Epithelial cell of esophagus (primary cell): ENCODE data around the gene SIRT2.
"Not testable (repeated sequence)": the region's sequence is repeated elsewhere in the genome, so short reads cannot be mapped to it uniquely, and the experiment has no call there.

Experiments used
- DNase-seq: peaks from one replicate; pipeline ENCODE4 v3.0.0; 2010; ENCODE audit warnings: low read depth
- H3K4me3 ChIP-seq: 2 replicates; pipeline ENCODE4 v1.5.1; 2011; ENCODE audit warnings: mild to moderate bottlenecking, low read length, control low read depth
- TF ChIP-seq, protein P1 (sequence below): IDR thresholded peaks from 2 replicates; pipeline ENCODE4 v1.5.1; 2011; ENCODE audit warnings: low read depth, mild to moderate bottlenecking, low read length, control low read depth, inconsistent platforms; ENCODE audit not compliant: insufficient read depth; ENCODE audit errors: missing control alignments

SIRT2 gene

DNA sequence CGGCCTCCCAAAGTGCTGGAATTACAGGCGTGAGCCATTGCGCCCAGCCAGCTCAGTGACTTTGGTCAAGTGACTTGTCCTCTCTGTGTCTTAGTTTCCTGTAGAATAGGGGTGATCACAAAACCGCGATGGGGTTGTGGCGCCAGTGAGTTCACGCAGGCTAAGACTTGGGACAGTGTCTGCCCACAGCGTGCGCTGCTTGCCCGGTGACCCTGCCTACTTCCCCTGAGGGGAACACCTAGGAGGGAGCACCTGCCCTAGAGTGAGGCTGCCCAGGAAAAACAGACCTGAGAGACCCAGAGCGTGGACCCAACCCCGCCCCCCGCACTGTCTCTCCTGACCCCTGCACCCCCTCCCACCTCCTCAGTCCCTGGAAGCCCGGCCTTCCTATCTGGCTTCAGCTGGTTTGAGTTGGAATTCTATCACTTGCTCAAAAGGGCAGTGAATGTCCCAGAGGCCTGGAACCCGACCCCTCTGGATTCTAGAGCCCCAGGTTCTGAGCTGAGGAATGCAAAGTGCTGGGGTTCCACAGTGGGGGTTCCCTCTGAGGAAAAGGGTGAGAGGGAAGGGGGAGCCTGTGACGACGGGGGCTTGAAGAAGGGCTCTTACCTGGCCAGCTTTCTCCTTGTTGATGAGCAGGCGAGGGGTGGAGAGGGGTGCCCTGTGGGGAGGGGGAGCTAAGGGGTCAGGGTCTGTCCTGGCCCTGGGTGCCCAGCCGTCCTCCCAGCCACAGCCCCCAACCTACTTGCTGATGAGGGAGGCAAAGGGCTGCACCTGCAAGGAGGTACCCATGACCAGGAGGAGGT lies 19.1 kb downstream of the SIRT2 start:
- DNase-seq, result no peak
- TF ChIP-seq, protein P1, sequence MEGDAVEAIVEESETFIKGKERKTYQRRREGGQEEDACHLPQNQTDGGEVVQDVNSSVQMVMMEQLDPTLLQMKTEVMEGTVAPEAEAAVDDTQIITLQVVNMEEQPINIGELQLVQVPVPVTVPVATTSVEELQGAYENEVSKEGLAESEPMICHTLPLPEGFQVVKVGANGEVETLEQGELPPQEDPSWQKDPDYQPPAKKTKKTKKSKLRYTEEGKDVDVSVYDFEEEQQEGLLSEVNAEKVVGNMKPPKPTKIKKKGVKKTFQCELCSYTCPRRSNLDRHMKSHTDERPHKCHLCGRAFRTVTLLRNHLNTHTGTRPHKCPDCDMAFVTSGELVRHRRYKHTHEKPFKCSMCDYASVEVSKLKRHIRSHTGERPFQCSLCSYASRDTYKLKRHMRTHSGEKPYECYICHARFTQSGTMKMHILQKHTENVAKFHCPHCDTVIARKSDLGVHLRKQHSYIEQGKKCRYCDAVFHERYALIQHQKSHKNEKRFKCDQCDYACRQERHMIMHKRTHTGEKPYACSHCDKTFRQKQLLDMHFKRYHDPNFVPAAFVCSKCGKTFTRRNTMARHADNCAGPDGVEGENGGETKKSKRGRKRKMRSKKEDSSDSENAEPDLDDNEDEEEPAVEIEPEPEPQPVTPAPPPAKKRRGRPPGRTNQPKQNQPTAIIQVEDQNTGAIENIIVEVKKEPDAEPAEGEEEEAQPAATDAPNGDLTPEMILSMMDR, result no peak
- H3K4me3 ChIP-seq, result no peak overlapping the region

DNA sequence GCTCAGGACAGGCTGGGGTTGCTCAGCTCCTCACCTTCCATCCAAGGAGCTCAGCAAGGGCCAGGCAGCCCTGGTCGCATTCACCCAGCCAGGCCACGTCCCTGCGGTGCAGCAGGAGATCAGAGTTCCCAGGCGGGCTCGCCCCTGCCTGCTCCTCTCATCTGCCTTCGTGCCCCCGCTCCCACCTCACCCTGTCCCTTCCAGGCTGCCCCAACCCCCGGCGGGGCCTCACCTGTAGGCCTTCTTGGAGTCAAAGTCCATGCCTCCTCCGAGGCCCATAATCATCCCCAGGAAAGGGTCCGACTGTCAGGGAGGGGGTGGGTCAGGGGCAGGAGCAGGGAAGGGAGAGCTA lies 20.0 kb downstream of the SIRT2 start:
- H3K4me3 ChIP-seq, result no peak overlapping the region
- DNase-seq, result no peak
- TF ChIP-seq, protein P1, result no peak

DNA sequence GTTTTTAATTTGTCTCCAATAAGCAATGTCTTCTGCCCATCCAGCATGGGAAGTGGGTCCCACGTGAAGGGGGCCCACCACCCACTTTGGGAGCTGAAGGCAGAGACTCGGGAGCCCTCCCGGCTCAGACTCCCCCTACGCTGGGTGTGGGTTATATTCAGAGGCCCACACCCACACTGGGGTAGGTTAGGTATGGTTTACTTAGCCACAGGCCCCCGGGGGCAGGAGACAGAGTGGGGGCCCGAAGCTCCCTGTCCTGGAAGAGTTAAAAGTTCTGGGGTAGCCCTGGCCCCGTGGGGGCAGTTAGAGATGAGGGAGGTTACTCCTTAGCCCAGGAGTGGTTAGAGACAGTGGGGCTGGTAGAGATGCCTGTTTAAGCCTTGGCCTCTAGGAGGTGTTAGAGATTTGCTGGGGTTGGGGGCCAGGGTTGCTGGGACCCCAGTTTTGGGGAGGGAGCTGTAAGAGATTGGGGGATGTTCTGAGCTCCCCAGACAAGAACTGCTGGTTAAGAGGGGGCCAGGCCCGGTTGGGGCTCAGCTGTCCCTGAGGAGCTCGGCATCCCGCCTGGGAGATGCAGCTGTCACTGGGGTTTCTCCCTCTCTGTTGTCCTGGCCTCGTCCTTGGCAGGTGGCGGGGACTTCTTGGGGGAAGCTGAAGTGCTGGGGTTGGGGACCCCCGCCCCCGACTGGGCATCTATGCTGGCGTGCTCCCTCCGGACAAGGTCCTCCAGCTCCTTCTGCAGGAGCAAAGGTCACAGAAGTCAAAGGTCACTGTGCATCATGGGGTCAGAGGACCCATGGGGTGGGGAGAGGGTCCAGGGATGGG lies 20.6 kb downstream of the SIRT2 start:
- DNase-seq, result no peak
- H3K4me3 ChIP-seq, result no peak overlapping the region
- TF ChIP-seq, protein P1, result no peak

DNA sequence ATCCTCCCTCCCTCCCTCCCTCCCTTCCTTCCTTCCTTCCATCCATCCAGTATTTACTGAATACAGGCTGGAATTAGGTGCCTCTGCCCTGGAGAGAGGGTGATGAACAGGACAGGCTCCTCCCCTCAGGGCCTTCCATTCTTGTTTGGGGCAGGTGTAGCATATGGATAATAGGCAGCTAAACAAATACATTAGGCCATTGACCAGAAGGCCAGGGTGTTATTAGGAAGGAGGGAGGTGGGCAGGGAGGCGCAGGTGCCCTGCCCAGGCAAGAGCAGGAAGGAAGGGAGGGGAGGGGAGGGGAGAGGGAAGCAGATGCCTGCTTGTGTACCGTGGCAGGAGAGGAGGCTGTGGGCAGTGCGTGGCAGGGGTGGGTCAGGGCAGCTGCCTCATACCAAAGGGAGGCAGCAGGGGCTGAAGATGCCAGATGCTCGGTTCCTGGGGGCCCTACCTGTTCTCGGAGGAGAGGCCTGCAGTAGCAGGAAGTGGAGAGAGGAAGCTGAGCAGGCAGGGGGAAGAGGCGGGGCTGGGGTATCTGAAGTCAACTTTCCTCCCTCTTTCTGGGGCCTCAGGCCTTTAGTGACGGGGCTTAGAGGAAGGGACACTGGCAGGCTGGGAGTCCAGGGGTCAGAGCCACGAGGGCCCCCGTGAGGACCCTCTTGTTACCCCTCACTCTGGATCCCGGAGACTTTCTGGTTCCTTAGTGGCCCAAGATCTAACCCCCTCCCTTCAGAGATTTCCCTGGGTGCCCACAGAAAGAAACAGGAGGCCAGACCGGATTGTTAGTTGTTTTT lies 21.4 kb downstream of the SIRT2 start, which contains the start of gene RINL:
TSS of gene RINL (minus strand) at position 495 of the 794 bp plus-strand sequence. CDS start 1,533 bp downstream, outside the sequence.
- TF ChIP-seq, protein P1, result no peak
- no peak within 1 kb of the TSS for H3K4me3 ChIP-seq
- no peak for DNase-seq

DNA sequence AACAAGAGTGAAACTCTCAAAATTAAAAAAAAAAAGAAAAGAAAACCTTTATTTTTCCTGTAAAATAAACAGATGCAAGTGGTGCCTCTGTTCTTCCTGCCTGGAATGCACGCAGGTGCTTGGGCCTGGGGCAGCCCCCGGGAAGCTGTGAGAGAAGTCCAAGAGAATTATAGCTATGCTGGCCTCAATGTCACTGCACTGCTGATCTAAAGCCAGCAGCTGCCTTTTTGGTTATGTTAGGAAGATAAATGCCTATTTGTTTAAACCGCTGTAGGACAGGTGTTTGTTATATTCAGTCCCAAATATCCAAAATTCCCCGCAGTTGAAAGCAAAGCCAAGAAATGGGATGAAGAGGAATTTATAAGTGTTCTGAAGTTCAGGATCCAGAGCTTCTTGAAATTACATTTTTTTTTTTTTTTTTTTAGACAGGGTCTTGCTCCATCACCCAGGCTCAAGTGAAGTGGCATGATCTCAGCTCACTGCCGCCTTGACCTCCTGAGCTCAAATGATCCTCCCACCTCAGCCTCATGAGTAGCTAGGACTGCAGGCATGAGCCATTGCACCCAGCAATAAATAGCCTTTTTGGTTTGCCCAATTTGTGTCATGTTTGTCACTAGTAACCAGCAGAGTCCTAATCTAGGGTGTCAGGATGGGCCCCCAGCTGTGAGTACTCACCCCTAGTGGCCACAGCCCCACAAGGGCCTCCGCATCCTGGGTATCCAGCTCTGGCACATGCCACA lies 23.6 kb downstream of the SIRT2 start:
- H3K4me3 ChIP-seq, result no peak overlapping the region
- TF ChIP-seq, protein P1, result no peak
- DNase-seq, result no peak

DNA sequence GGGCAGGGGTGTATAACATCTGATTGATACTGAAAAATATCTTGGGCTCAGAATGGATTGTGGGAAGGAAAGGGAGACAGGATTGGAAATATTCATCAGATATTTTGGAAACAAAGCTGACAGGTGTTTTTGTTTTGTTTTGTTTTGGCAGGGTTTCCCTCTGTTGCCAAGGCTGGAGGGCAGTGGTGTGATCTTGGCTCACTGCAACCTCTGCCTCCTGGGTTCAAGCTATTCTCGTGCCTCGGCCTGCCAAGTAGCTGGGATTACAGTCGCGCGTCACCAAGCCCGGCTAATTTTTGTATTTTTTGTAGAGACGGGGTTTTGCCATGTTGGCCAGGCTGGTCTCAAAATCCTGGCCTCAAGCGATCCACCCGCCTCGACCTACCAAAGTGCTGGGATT lies 26.0 kb downstream of the SIRT2 start:
- not testable (repeated sequence) for DNase-seq, H3K4me3 ChIP-seq
